ENCODE measurements around the gene ABHD12. TPM values are rescaled to one million over a fixed set of nuclear protein-coding genes. Genes with fewer than 3 reads are reported as not detected.

The ABHD12 gene
- total RNA-seq, 3 donors from 2014 or later (not counting 1 experiment from before 2014, with no cell fraction given) = 28.5 to 34.6 (median 34.5) TPM

- Mint-ChIP-seq H3K27ac (peak overlapping the region in 1 of 2 donors; percentile 77), H3K4me3 (no peak overlapping the region), H3K4me1 (peaks cover 0 to 4% of the 10 kb centered on the region in 2 donors), H3K36me3 (peaks cover 12% of the 10 kb centered on the region), H3K27me3 (ENCODE audit: low read depth in 2 of 2) (no peaks in the 10 kb centered on the region), H3K9me3 (no peaks in the 10 kb centered on the region)
- DNase-seq (no peak), ATAC-seq (no peak)
- TF ChIP-seq CTCF (IDR thresholded peaks at IDR 0.05) = no peak
- Histone ChIP-seq H3K36me3 (ENCODE audit: control insufficient read depth, insufficient read depth, low read length) (peaks cover 64% of the 10 kb centered on the region), H3K27ac (ENCODE audit: low read length) (no peak overlapping the region), H3K27me3 (ENCODE audit: control insufficient read depth, insufficient read depth, low read length) (no peaks in the 10 kb centered on the region), H3K4me3 (ENCODE audit: low read length) (no peak overlapping the region), H3K9me3 (ENCODE audit: control insufficient read depth, insufficient read depth, low read length) (no peaks in the 10 kb centered on the region), H3K4me1 (ENCODE audit: control insufficient read depth, insufficient read depth, low read length) (peaks cover 8% of the 10 kb centered on the region)
- intact Hi-C loops (cut with micrococcal nuclease) = no loop called here
- 87% methylated on average over 22 of the region's 22 CpGs for WGBS (ENCODE audit: insufficient coverage)
Observed at GRCh38 chr20:25282034-25282781, 108.4 kb downstream of the ABHD12 start.

GRCh38 chr20:25281541-25281991 lies 109.1 kb downstream of the ABHD12 start:
- H3K4me3 ChIP-seq (ENCODE audit: low read length) = no peak overlapping the region
- no peak overlapping the region for H3K27ac ChIP-seq (ENCODE audit: low read length)
- H3K36me3 Mint-ChIP-seq = peaks cover 7% of the 10 kb centered on the region
- TF ChIP-seq CTCF (IDR thresholded peaks at IDR 0.05) = no peak
- H3K4me1 Mint-ChIP-seq = peaks cover 0 to 4% of the 10 kb centered on the region in 2 donors
- no peak overlapping the region for H3K27ac Mint-ChIP-seq
- peak in 1 of 3 donors; percentile 24 for ATAC-seq
- no peak for DNase-seq
- WGBS (ENCODE audit: insufficient coverage) = 84% methylated on average over 21 of the region's 21 CpGs
- no peaks in the 10 kb centered on the region for H3K27me3 ChIP-seq (ENCODE audit: control insufficient read depth, insufficient read depth, low read length)
- H3K27me3 Mint-ChIP-seq (ENCODE audit: low read depth in 2 of 2) = no peaks in the 10 kb centered on the region
- no peaks in the 10 kb centered on the region for H3K9me3 ChIP-seq (ENCODE audit: control insufficient read depth, insufficient read depth, low read length)
- H3K36me3 ChIP-seq (ENCODE audit: control insufficient read depth, insufficient read depth, low read length) = peaks cover 65% of the 10 kb centered on the region
- no peaks in the 10 kb centered on the region for H3K9me3 Mint-ChIP-seq
- H3K4me3 Mint-ChIP-seq = no peak overlapping the region
- intact Hi-C loops (cut with micrococcal nuclease) = no loop called here
- H3K4me1 ChIP-seq (ENCODE audit: control insufficient read depth, insufficient read depth, low read length) = peaks cover 8% of the 10 kb centered on the region

GRCh38 chr20:25280574-25281535 lies 109.8 kb downstream of the ABHD12 start:
- 96% methylated on average over 33 of the region's 33 CpGs for WGBS (ENCODE audit: insufficient coverage)
- H3K9me3 Mint-ChIP-seq = no peaks in the 10 kb centered on the region
- H3K27ac Mint-ChIP-seq = no peak overlapping the region
- DNase-seq = no peak
- Histone ChIP-seq H3K4me1 (ENCODE audit: control insufficient read depth, insufficient read depth, low read length) (peaks cover 8% of the 10 kb centered on the region), H3K27me3 (ENCODE audit: control insufficient read depth, insufficient read depth, low read length) (no peaks in the 10 kb centered on the region), H3K9me3 (ENCODE audit: control insufficient read depth, insufficient read depth, low read length) (no peaks in the 10 kb centered on the region), H3K27ac (ENCODE audit: low read length) (no peak overlapping the region), H3K4me3 (ENCODE audit: low read length) (no peak overlapping the region), H3K36me3 (ENCODE audit: control insufficient read depth, insufficient read depth, low read length) (peaks cover 59% of the 10 kb centered on the region)
- H3K36me3 Mint-ChIP-seq = peaks cover 6% of the 10 kb centered on the region
- no peaks in the 10 kb centered on the region for H3K27me3 Mint-ChIP-seq (ENCODE audit: low read depth in 2 of 2)
- H3K4me1 Mint-ChIP-seq = peaks cover 0 to 4% of the 10 kb centered on the region in 2 donors
- TF ChIP-seq CTCF (IDR thresholded peaks at IDR 0.05) = no peak
- no peak overlapping the region for H3K4me3 Mint-ChIP-seq
- intact Hi-C loops (cut with micrococcal nuclease) = no loop called here
- ATAC-seq = no peak

Measured in natural killer cell (primary cell).